Neutrophil (primary cell): ENCODE data around the gene KCNK2.

Source experiments
- H3K27ac ChIP-seq: fragments of 200-600 bp; sonication (generic); 2 replicates; pipeline ENCODE4 v1.5.1; 2016; ENCODE audit warnings: mild to moderate bottlenecking, moderate library complexity
- H3K27me3 ChIP-seq: fragments of 200-600 bp; sonication (generic); 2 replicates; pipeline ENCODE4 v1.6.0; 2016; ENCODE audit warnings: mild to moderate bottlenecking
- H3K36me3 ChIP-seq: fragments of 200-600 bp; sonication (generic); 2 replicates; pipeline ENCODE4 v1.5.1; 2017
- H3K4me1 ChIP-seq, 2 experiments: fragments of 200-600 bp in 1 of 2; sonication (generic) in 1 of 2; 1 replicate in 1 of 2; 2 replicates in 1 of 2; pipeline versions ENCODE4 v1.5.1 to v1.6.1; 2013 to 2016; ENCODE audit warnings: low read depth in 1 of 2, low read length in 1 of 2, mild to moderate bottlenecking in 1 of 2, moderate library complexity in 1 of 2; ENCODE audit not compliant: control insufficient read depth in 1 of 2, insufficient read depth in 1 of 2
- H3K4me3 ChIP-seq, 2 experiments: fragments of 200-600 bp in 1 of 2; sonication (generic) in 1 of 2; 1 replicate in 1 of 2; 2 replicates in 1 of 2; pipeline ENCODE4 v1.5.1; 2013 to 2016; ENCODE audit warnings: low read depth in 1 of 2, low read length in 1 of 2, mild to moderate bottlenecking in 1 of 2, moderate library complexity in 1 of 2
- H3K9me3 ChIP-seq: fragments of 200-600 bp; sonication (generic); 2 replicates; pipeline ENCODE4 v1.5.1; 2016
- CTCF ChIP-seq: fragments of 200-600 bp; sonication (generic); IDR thresholded peaks from 2 replicates; pipeline ENCODE4 v1.5.1; 2016; ENCODE audit warnings: antibody characterized with exemption

The KCNK2 gene

GRCh38 chr1:215273838-215274516 is 191.4 kb downstream of the KCNK2 start:
- TF ChIP-seq CTCF = no peak
- no peaks in the 10 kb centered on the region for H3K4me1 ChIP-seq
- no peak overlapping the region for H3K27ac ChIP-seq

GRCh38 chr1:215276582-215276981 is 194.0 kb downstream of the KCNK2 start:
- no peaks in the 10 kb centered on the region for H3K36me3 ChIP-seq
- H3K27me3 ChIP-seq = no peaks in the 10 kb centered on the region
- no peak overlapping the region for H3K27ac ChIP-seq
- H3K4me3 ChIP-seq = no peak overlapping the region
- H3K9me3 ChIP-seq = no peaks in the 10 kb centered on the region
- H3K4me1 ChIP-seq = no peaks in the 10 kb centered on the region
- TF ChIP-seq CTCF = no peak

More at GRCh38 chr1:215273838-215274516, 191.4 kb downstream of the KCNK2 start:
- H3K36me3 ChIP-seq = no peaks in the 10 kb centered on the region
- H3K27me3 ChIP-seq = no peaks in the 10 kb centered on the region
- no peaks in the 10 kb centered on the region for H3K9me3 ChIP-seq
- no peak overlapping the region for H3K4me3 ChIP-seq

DNA sequence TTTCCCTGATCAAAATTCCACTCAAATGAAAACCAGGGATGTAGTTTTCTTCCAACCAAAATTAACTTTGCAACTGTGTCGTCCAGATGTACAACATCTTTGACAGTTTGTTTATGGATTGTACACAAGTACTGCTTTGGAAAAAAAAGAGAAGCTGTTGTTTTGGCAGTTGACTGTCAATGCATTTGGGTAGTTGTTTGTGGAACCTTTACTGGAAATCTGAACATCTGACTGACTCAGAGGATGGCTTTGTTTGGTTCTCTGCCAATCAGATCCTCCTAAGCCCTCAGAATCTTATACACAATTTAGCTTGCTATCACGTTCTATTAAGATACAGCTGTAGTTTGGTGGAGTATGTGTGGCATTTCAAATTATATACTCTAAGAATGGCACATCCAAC is 195.0 kb downstream of the KCNK2 start:
- TF ChIP-seq CTCF = no peak
- Histone ChIP-seq H3K4me3 (no peak overlapping the region), H3K36me3 (no peaks in the 10 kb centered on the region), H3K4me1 (no peaks in the 10 kb centered on the region), H3K27ac (no peak overlapping the region), H3K27me3 (no peaks in the 10 kb centered on the region), H3K9me3 (no peaks in the 10 kb centered on the region)

DNA sequence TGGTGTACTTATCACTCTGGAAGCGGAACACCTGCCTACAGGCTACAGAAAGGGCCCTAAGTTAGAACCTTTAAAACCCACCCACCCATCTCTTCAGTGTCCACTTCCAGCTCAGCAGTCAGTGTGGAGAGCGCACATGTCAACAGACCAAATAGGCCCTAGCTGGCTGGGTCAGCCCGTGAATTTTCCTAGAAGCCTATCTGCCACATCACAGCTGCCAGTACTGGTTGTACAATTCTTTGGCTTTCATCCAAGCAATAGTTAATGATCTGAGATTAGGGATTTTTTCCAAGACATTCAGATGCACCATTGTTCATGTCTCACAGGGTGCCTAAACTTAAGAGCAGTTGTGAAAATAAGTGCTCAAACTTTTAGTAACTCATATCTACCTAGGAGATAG is 197.1 kb downstream of the KCNK2 start:
- Histone ChIP-seq H3K4me1 (no peaks in the 10 kb centered on the region), H3K36me3 (no peaks in the 10 kb centered on the region), H3K27ac (no peak overlapping the region), H3K27me3 (no peaks in the 10 kb centered on the region), H3K9me3 (no peaks in the 10 kb centered on the region), H3K4me3 (no peak overlapping the region)
- no peak for TF ChIP-seq CTCF

DNA sequence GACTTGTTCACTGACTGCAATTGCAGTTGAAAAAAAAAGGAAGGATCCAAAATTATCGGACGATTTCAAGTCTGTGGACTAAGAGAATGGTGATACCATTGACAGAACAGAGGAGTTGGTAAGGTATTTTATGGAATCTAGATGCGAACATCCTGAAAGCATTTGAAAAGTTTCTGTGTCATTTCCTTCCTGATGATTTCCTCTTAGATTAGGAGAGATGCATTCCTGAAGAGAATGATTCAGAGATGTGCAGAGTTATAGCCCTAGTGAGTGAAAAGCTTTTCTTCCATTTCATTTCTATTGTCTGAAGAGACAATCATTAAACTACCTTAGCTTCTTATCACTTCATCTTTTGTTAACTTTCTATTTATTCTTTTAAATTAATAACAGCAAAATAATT is 200.0 kb downstream of the KCNK2 start:
- Histone ChIP-seq H3K4me3 (no peak overlapping the region), H3K36me3 (no peaks in the 10 kb centered on the region), H3K27ac (no peak overlapping the region), H3K4me1 (no peaks in the 10 kb centered on the region), H3K9me3 (no peaks in the 10 kb centered on the region), H3K27me3 (no peaks in the 10 kb centered on the region)
- no peak for TF ChIP-seq CTCF
